ENCODE results near the gene PTGIS. TPM values are rescaled to one million over a fixed set of nuclear protein-coding genes. Genes with fewer than 3 reads are reported as not detected.

The PTGIS gene
- total and polyA plus RNA-seq, 2 donors (not counting 3 experiments of a cell fraction or from before 2014, with no cell fraction given), result 6.2 to 11.8 TPM

- H3K9me1 ChIP-seq (replicated peaks; ENCODE audit: control insufficient read depth, extremely low read depth, insufficient read depth, low read length), result no peaks in the 10 kb centered on the region
- ChIA-PET POLR2A (interaction anchor here (0.7 kb wide), 1 partner anchor 28 kb away, joined by 5 read pairs; no protein-coding TSS in a partner anchor), CTCF (interaction anchor here (0.7 to 24.6 kb wide), 10 partner anchors 10 to 276 kb away, joined by 3 to 962 read pairs (median 8); partner anchors contain the start of gene PTGIS)
- DNase-seq (ENCODE audit: low read depth, low spot score), result no peak
- no peak overlapping the region for H3K27ac ChIP-seq (ENCODE audit: insufficient read depth, low read depth, low read length)
- no peak overlapping the region for H3K9ac ChIP-seq (replicated peaks; ENCODE audit: extremely low read depth, insufficient read depth, low read length)
- dilution Hi-C loops (cut with MboI; ENCODE audit: extremely low pct_ligation_motif_present, low sequenced_read_pairs) (no loop called here), intact Hi-C loops (cut with micrococcal nuclease) (loop anchor here (5.0 kb wide), 1 partner anchor 275 kb away; no protein-coding TSS in a partner anchor)
- H3K9me3 ChIP-seq (replicated peaks; ENCODE audit: control insufficient read depth, insufficient read depth, low read length), result no peaks in the 10 kb centered on the region
- no peak overlapping the region for H3K4me3 ChIP-seq (replicated peaks in 1 of 3; ENCODE audit: insufficient read depth in 1 of 3, low read depth in 1 of 3, low read length in 3 of 3)
- no peaks in the 10 kb centered on the region for H3K79me2 ChIP-seq (ENCODE audit: control insufficient read depth, insufficient read depth, low read length)
- no peak for FAIRE-seq
- BruUV-seq (replicated peaks), result no TSS peak
- H3K36me3 ChIP-seq (ENCODE audit: control insufficient read depth in 2 of 2, extremely low read depth in 1 of 2, insufficient read depth in 2 of 2, low read length in 2 of 2), result no peaks in the 10 kb centered on the region
- TF ChIP-seq MAX (IDR thresholded peaks at IDR 0.05; ENCODE audit: insufficient read depth, insufficient read length), result no peak
- TF ChIP-seq MYC (IDR thresholded peaks at IDR 0.05; ENCODE audit: low read depth, low read length), result no peak
- TF ChIP-seq JUN (IDR thresholded peaks at IDR 0.05; ENCODE audit: borderline replicate concordance, insufficient read depth, insufficient read length, low read depth), result no peak
- no peak for TF ChIP-seq POLR2A (IDR thresholded peaks at IDR 0.05; ENCODE audit: low read depth, low read length)
- no peak for TF ChIP-seq GATA2 (IDR thresholded peaks at IDR 0.05; ENCODE audit: insufficient read depth, insufficient read length, low read depth, low read length)
- no peak for TF ChIP-seq EZH2 (IDR thresholded peaks at IDR 0.05; ENCODE audit: borderline replicate concordance, low read depth, low read length, severe bottlenecking)
- TF ChIP-seq, protein P1, sequence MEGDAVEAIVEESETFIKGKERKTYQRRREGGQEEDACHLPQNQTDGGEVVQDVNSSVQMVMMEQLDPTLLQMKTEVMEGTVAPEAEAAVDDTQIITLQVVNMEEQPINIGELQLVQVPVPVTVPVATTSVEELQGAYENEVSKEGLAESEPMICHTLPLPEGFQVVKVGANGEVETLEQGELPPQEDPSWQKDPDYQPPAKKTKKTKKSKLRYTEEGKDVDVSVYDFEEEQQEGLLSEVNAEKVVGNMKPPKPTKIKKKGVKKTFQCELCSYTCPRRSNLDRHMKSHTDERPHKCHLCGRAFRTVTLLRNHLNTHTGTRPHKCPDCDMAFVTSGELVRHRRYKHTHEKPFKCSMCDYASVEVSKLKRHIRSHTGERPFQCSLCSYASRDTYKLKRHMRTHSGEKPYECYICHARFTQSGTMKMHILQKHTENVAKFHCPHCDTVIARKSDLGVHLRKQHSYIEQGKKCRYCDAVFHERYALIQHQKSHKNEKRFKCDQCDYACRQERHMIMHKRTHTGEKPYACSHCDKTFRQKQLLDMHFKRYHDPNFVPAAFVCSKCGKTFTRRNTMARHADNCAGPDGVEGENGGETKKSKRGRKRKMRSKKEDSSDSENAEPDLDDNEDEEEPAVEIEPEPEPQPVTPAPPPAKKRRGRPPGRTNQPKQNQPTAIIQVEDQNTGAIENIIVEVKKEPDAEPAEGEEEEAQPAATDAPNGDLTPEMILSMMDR (IDR thresholded peaks at IDR 0.05; ENCODE audit: extremely low read depth in 1 of 2, insufficient read depth in 1 of 2, low read depth in 1 of 2, low read length in 2 of 2), result no peak
- no peak for TF ChIP-seq FOS (IDR thresholded peaks at IDR 0.05; ENCODE audit: borderline replicate concordance, insufficient read depth, low read length)
- no peak for TF ChIP-seq POLR2AphosphoS5 (IDR thresholded peaks at IDR 0.05; ENCODE audit: insufficient read depth, low read depth, low read length)
- no peaks in the 10 kb centered on the region for H4K20me1 ChIP-seq (replicated peaks; ENCODE audit: control insufficient read depth, extremely low read depth, insufficient read depth, low read length)
- no peaks in the 10 kb centered on the region for H3K4me1 ChIP-seq (ENCODE audit: control insufficient read depth, extremely low read depth, insufficient read depth, low read length)
- H3K4me2 ChIP-seq (ENCODE audit: insufficient read depth, low read length), result no peak overlapping the region
- no peak overlapping the region for H2AFZ ChIP-seq (ENCODE audit: low read depth, low read length)
- H3K27me3 ChIP-seq (ENCODE audit: control insufficient read depth in 2 of 2, insufficient read depth in 2 of 2, low read length in 2 of 2), result no peaks in the 10 kb centered on the region
Observed at GRCh38 chr20:49607568-49607967, 39.6 kb upstream of the PTGIS start.
